Measurements from ENCODE around the gene FLT1. TPM values are rescaled to one million over a fixed set of nuclear protein-coding genes. Genes with fewer than 3 reads are reported as not detected.

The FLT1 gene
- polyA plus RNA-seq, 1 donor (not counting 4 experiments of a cell fraction or from before 2014, with no cell fraction given) = 0.01 TPM

DNA sequence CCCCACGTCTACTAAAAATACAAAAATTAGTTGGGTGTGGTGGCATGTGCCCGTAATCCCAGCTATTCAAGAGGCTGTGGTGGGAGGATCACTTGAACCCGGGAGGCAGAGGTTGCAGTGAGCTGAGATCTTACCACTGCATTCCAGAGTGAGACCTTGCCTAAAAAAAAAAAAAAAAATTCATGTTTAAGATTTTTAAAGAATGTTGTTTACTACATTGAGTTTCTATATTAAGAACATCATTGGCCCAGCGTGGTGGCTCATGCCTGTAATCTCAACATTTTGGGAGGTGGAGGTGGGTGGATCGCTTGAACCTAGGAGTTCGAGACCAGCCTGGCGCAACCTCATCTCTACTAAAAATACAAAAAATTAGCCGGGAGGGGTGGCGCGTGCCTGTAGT lies 31.9 kb upstream of the FLT1 start:
- dilution Hi-C loops (cut with MboI; ENCODE audit: extremely low pct_ligation_motif_present, low sequenced_read_pairs) = no loop called here
- H3K9ac ChIP-seq (ENCODE audit: control insufficient read depth, extremely low read depth, insufficient read depth, low read length) = no peak overlapping the region
- no peak overlapping the region for H2AFZ ChIP-seq (ENCODE audit: control insufficient read depth, low read length)
- FAIRE-seq (no peak), DNase-seq (ENCODE audit: low read depth, low spot score) (no peak)
- no peak overlapping the region for H3K4me3 ChIP-seq (ENCODE audit: control insufficient read depth in 2 of 3, extremely low read depth in 1 of 3, insufficient read depth in 2 of 3, low read depth in 1 of 3, low read length in 3 of 3)
- peaks cover 7% of the 10 kb centered on the region for H3K4me1 ChIP-seq (ENCODE audit: control insufficient read depth, extremely low read depth, insufficient read depth, low read length)
- no peaks in the 10 kb centered on the region for H4K20me1 ChIP-seq (ENCODE audit: control insufficient read depth, extremely low read depth, insufficient read depth, low read length)
- H3K9me3 ChIP-seq (ENCODE audit: control insufficient read depth, low read depth, low read length) = no peaks in the 10 kb centered on the region
- TF ChIP-seq, protein P1, sequence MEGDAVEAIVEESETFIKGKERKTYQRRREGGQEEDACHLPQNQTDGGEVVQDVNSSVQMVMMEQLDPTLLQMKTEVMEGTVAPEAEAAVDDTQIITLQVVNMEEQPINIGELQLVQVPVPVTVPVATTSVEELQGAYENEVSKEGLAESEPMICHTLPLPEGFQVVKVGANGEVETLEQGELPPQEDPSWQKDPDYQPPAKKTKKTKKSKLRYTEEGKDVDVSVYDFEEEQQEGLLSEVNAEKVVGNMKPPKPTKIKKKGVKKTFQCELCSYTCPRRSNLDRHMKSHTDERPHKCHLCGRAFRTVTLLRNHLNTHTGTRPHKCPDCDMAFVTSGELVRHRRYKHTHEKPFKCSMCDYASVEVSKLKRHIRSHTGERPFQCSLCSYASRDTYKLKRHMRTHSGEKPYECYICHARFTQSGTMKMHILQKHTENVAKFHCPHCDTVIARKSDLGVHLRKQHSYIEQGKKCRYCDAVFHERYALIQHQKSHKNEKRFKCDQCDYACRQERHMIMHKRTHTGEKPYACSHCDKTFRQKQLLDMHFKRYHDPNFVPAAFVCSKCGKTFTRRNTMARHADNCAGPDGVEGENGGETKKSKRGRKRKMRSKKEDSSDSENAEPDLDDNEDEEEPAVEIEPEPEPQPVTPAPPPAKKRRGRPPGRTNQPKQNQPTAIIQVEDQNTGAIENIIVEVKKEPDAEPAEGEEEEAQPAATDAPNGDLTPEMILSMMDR (optimal IDR thresholded peaks at IDR 0.05 in 1 of 3, IDR thresholded peaks at IDR 0.05 in 1 of 3, conservative IDR thresholded peaks at IDR 0.05 in 1 of 3; ENCODE audit: extremely low read depth in 1 of 3, insufficient read depth in 2 of 3, low read length in 3 of 3) = no peak
- no peak for TF ChIP-seq EZH2 (IDR thresholded peaks at IDR 0.05; ENCODE audit: low read length)
- H3K4me2 ChIP-seq (ENCODE audit: control insufficient read depth, extremely low read depth, insufficient read depth, low read depth, low read length) = no peak overlapping the region
- no peak overlapping the region for H3K27ac ChIP-seq (ENCODE audit: control insufficient read depth, insufficient read depth, low read length)
- no peaks in the 10 kb centered on the region for H3K79me2 ChIP-seq (ENCODE audit: control insufficient read depth, insufficient read depth, low read length)
- H3K9me1 ChIP-seq (ENCODE audit: control insufficient read depth, extremely low read depth, insufficient read depth, low read length) = no peaks in the 10 kb centered on the region
- no peaks in the 10 kb centered on the region for H3K36me3 ChIP-seq (ENCODE audit: control insufficient read depth in 2 of 2, extremely low read depth in 1 of 2, insufficient read depth in 2 of 2, low read length in 2 of 2)
- peaks cover 22% of the 10 kb centered on the region for H3K27me3 ChIP-seq (ENCODE audit: control insufficient read depth, extremely low read depth, insufficient read depth, low read length)

DNA sequence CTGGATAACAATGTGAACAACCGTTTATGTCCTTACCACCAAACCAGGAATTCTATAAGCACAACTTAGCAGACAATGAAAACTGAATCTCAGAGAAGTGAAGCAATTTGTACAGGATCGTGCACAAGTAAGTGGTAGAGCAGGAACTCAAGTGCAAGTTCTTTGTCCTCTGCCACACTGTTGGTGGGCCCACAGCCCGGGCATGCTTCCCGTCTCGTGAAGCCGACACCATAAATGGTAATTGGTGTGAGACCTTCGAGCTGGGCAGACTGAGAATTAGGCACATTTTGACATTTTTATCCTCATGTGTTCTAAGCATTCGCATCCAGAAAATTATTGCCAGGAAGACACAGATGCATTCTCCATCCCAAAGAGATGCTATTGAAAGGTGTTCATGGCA lies 27.9 kb upstream of the FLT1 start:
- no peak for DNase-seq (ENCODE audit: low read depth, low spot score)
- Histone ChIP-seq H4K20me1 (ENCODE audit: control insufficient read depth, extremely low read depth, insufficient read depth, low read length) (no peaks in the 10 kb centered on the region), H3K4me2 (ENCODE audit: control insufficient read depth, extremely low read depth, insufficient read depth, low read depth, low read length) (no peak overlapping the region), H3K9me3 (ENCODE audit: control insufficient read depth, low read depth, low read length) (no peaks in the 10 kb centered on the region), H3K9ac (ENCODE audit: control insufficient read depth, extremely low read depth, insufficient read depth, low read length) (no peak overlapping the region), H3K27me3 (ENCODE audit: control insufficient read depth, extremely low read depth, insufficient read depth, low read length) (peaks cover 4% of the 10 kb centered on the region), H2AFZ (ENCODE audit: control insufficient read depth, low read length) (no peak overlapping the region), H3K27ac (ENCODE audit: control insufficient read depth, insufficient read depth, low read length) (no peak overlapping the region), H3K4me1 (ENCODE audit: control insufficient read depth, extremely low read depth, insufficient read depth, low read length) (no peaks in the 10 kb centered on the region), H3K4me3 (ENCODE audit: control insufficient read depth in 2 of 3, extremely low read depth in 1 of 3, insufficient read depth in 2 of 3, low read depth in 1 of 3, low read length in 3 of 3) (no peak overlapping the region), H3K36me3 (ENCODE audit: control insufficient read depth in 2 of 2, extremely low read depth in 1 of 2, insufficient read depth in 2 of 2, low read length in 2 of 2) (no peaks in the 10 kb centered on the region), H3K79me2 (ENCODE audit: control insufficient read depth, insufficient read depth, low read length) (no peaks in the 10 kb centered on the region), H3K9me1 (ENCODE audit: control insufficient read depth, extremely low read depth, insufficient read depth, low read length) (no peaks in the 10 kb centered on the region)
- no peak for TF ChIP-seq EZH2 (IDR thresholded peaks at IDR 0.05; ENCODE audit: low read length)
- no peak for FAIRE-seq
- dilution Hi-C loops (cut with MboI; ENCODE audit: extremely low pct_ligation_motif_present, low sequenced_read_pairs) = no loop called here

DNA sequence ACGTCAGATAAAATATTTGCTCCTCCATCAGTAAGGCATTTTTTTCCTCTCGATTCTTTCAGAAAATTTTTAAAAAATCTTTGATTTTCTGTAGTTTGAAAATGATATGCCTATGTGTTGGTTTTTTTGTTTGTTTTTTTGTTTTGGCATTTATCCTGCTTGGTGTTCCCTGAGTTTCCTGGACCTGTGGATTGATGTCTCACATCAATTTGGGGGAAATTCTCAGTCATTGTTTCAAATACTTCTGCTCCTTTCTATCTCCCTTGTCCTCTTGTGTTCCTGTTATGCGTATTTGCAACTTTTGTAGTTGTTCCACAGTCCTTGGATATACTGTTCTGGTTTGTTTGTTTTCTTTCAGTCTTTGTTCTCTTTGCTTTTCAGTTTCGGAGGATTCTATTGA lies 18.8 kb upstream of the FLT1 start:
- dilution Hi-C loops (cut with MboI; ENCODE audit: extremely low pct_ligation_motif_present, low sequenced_read_pairs) = no loop called here
- Histone ChIP-seq H3K9me3 (ENCODE audit: control insufficient read depth, low read depth, low read length) (no peaks in the 10 kb centered on the region), H3K9me1 (ENCODE audit: control insufficient read depth, extremely low read depth, insufficient read depth, low read length) (no peaks in the 10 kb centered on the region), H3K9ac (ENCODE audit: control insufficient read depth, extremely low read depth, insufficient read depth, low read length) (no peak overlapping the region), H3K79me2 (ENCODE audit: control insufficient read depth, insufficient read depth, low read length) (no peaks in the 10 kb centered on the region), H3K4me1 (ENCODE audit: control insufficient read depth, extremely low read depth, insufficient read depth, low read length) (no peaks in the 10 kb centered on the region), H4K20me1 (ENCODE audit: control insufficient read depth, extremely low read depth, insufficient read depth, low read length) (no peaks in the 10 kb centered on the region), H3K4me3 (ENCODE audit: control insufficient read depth in 2 of 3, extremely low read depth in 1 of 3, insufficient read depth in 2 of 3, low read depth in 1 of 3, low read length in 3 of 3) (no peak overlapping the region), H3K27ac (ENCODE audit: control insufficient read depth, insufficient read depth, low read length) (no peak overlapping the region), H3K4me2 (ENCODE audit: control insufficient read depth, extremely low read depth, insufficient read depth, low read depth, low read length) (no peak overlapping the region), H2AFZ (ENCODE audit: control insufficient read depth, low read length) (no peak overlapping the region), H3K36me3 (ENCODE audit: control insufficient read depth in 2 of 2, extremely low read depth in 1 of 2, insufficient read depth in 2 of 2, low read length in 2 of 2) (no peaks in the 10 kb centered on the region), H3K27me3 (ENCODE audit: control insufficient read depth, extremely low read depth, insufficient read depth, low read length) (no peaks in the 10 kb centered on the region)
- no peak for FAIRE-seq
- no peak for DNase-seq (ENCODE audit: low read depth, low spot score)
- TF ChIP-seq, protein P1 (optimal IDR thresholded peaks at IDR 0.05 in 1 of 3, IDR thresholded peaks at IDR 0.05 in 1 of 3, conservative IDR thresholded peaks at IDR 0.05 in 1 of 3; ENCODE audit: extremely low read depth in 1 of 3, insufficient read depth in 2 of 3, low read length in 3 of 3) = no peak
- TF ChIP-seq EZH2 (IDR thresholded peaks at IDR 0.05; ENCODE audit: low read length) = no peak
